Tibial nerve (tissue), 4 donors: ENCODE measurements around the gene RASSF4.

ENCODE experiments used
- EP300 ChIP-seq, 2 donors: sonication (generic); formaldehyde crosslinking; IDR thresholded peaks; one replicate each; pipeline ENCODE4 v1.6.1; 2017; ENCODE audit warnings: antibody characterized with exemption in 2 of 2, mild to moderate bottlenecking in 1 of 2
- TF ChIP-seq, protein P1 (sequence below), 5 experiments: fragments of 200-600 bp in 3 of 5; fragments of 450-650 bp in 2 of 5; sonication (generic) in 3 of 5; IDR thresholded peaks; one replicate each; pipeline ENCODE4 v1.5.1; 2016 to 2019; ENCODE audit warnings: antibody characterized with exemption in 5 of 5, mild to moderate bottlenecking in 3 of 5, moderate library complexity in 2 of 5

DNA sequence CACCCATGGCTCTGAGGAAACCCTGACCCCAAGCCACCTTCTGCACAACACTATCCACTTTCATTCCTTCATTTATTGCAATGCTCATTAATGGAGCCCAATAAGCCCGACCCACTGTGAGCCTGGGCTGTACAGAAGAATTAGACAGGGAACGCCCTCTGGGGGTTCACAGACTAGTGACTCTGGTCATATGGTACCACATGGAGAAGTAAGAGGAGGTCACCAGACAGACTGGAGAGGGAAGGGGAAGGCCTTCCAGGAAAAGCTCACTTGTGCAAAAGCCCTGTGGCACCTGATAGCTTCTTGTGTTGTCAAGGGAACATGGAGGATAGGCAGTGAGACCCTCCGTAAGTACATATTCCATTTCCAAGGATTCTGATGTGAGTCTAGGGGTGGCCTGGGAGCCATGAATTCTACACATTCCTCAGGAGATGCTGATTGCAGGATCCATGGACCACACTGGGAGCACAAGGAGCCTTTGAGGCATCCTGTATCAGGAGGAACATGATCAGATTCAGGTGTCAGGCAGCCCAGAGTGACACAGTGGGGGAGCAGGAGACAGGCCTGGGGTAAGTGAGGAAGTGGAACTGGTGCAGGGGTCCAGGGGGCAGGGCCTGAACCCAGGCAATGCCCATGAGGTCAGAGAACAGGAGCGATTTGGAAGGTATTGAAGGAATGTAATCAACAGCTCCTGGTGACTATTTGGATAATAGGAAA lies 28.5 kb upstream of the RASSF4 start:
- no peak for TF ChIP-seq EP300 (IDR thresholded peaks at IDR 0.05)
- TF ChIP-seq, protein P1, sequence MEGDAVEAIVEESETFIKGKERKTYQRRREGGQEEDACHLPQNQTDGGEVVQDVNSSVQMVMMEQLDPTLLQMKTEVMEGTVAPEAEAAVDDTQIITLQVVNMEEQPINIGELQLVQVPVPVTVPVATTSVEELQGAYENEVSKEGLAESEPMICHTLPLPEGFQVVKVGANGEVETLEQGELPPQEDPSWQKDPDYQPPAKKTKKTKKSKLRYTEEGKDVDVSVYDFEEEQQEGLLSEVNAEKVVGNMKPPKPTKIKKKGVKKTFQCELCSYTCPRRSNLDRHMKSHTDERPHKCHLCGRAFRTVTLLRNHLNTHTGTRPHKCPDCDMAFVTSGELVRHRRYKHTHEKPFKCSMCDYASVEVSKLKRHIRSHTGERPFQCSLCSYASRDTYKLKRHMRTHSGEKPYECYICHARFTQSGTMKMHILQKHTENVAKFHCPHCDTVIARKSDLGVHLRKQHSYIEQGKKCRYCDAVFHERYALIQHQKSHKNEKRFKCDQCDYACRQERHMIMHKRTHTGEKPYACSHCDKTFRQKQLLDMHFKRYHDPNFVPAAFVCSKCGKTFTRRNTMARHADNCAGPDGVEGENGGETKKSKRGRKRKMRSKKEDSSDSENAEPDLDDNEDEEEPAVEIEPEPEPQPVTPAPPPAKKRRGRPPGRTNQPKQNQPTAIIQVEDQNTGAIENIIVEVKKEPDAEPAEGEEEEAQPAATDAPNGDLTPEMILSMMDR (IDR thresholded peaks at IDR 0.05), result no peak
